Testis (tissue), 2 donors: ENCODE measurements around the gene DRD4.

Source experiments
- POLR2A ChIP-seq: fragments of 450-650 bp; IDR thresholded peaks from one replicate; pipeline ENCODE4 v1.6.1; 2017; ENCODE audit warnings: antibody characterized with exemption, mild to moderate bottlenecking, moderate library complexity
- TF ChIP-seq, protein P1 (sequence below), 3 experiments: fragments of 450-650 bp in 2 of 3; fragments of 200-600 bp in 1 of 3; sonication (generic) in 1 of 3; IDR thresholded peaks; one replicate each; pipeline ENCODE4 v1.5.1; 2016 to 2019; ENCODE audit warnings: antibody characterized with exemption in 3 of 3, mild to moderate bottlenecking in 2 of 3, moderate library complexity in 1 of 3

DNA sequence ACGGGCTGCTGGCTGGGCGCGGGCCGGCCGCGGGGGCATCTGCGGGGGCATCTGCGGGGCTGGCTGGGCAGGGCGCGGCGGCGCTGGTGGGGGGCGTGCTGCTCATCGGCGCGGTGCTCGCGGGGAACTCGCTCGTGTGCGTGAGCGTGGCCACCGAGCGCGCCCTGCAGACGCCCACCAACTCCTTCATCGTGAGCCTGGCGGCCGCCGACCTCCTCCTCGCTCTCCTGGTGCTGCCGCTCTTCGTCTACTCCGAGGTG is 194 bp downstream of the DRD4 start:
- TF ChIP-seq, protein P1, sequence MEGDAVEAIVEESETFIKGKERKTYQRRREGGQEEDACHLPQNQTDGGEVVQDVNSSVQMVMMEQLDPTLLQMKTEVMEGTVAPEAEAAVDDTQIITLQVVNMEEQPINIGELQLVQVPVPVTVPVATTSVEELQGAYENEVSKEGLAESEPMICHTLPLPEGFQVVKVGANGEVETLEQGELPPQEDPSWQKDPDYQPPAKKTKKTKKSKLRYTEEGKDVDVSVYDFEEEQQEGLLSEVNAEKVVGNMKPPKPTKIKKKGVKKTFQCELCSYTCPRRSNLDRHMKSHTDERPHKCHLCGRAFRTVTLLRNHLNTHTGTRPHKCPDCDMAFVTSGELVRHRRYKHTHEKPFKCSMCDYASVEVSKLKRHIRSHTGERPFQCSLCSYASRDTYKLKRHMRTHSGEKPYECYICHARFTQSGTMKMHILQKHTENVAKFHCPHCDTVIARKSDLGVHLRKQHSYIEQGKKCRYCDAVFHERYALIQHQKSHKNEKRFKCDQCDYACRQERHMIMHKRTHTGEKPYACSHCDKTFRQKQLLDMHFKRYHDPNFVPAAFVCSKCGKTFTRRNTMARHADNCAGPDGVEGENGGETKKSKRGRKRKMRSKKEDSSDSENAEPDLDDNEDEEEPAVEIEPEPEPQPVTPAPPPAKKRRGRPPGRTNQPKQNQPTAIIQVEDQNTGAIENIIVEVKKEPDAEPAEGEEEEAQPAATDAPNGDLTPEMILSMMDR (IDR thresholded peaks at IDR 0.05): no peak
- TF ChIP-seq POLR2A: no peak
